ENCODE measurements around the gene LCE5A.

DNA sequence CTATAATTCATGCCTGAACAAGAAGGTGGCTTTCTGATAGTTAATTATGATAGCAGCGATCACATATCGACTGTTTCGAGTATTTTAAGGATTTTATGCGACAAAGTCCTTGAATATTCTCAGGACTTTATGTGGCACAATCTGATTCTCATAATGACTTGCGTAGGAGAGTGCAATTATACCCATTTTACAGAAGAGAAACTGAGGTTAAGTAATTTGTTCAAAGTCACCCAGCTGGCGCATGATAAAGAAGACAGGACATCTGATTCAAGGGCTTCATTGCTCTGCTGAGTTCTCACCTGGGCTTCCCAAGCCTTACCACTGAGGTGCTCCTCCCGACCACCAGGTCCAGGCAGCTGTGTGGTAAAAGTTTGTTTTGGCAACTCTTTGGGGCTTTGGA, 5.5 kb downstream of the LCE5A start:
- TF ChIP-seq, protein P1, sequence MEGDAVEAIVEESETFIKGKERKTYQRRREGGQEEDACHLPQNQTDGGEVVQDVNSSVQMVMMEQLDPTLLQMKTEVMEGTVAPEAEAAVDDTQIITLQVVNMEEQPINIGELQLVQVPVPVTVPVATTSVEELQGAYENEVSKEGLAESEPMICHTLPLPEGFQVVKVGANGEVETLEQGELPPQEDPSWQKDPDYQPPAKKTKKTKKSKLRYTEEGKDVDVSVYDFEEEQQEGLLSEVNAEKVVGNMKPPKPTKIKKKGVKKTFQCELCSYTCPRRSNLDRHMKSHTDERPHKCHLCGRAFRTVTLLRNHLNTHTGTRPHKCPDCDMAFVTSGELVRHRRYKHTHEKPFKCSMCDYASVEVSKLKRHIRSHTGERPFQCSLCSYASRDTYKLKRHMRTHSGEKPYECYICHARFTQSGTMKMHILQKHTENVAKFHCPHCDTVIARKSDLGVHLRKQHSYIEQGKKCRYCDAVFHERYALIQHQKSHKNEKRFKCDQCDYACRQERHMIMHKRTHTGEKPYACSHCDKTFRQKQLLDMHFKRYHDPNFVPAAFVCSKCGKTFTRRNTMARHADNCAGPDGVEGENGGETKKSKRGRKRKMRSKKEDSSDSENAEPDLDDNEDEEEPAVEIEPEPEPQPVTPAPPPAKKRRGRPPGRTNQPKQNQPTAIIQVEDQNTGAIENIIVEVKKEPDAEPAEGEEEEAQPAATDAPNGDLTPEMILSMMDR (IDR thresholded peaks at IDR 0.05), result no peak
- TF ChIP-seq POLR2A (IDR thresholded peaks at IDR 0.05) (no peak), POLR2AphosphoS5 (IDR thresholded peaks at IDR 0.05) (no peak), EP300 (IDR thresholded peaks at IDR 0.05) (no peak)
